ENCODE results near the gene RAB18.
"Not testable (repeated sequence)": the region's sequence is repeated elsewhere in the genome, so short reads cannot be mapped to it uniquely, and the experiment has no call there.

The RAB18 gene

GRCh38 chr10:27505537-27505936 lies 1.4 kb downstream of the RAB18 start:
- not testable (repeated sequence) for DNase-seq

GRCh38 chr10:27506280-27506679 lies 2.2 kb downstream of the RAB18 start:
- no peak for DNase-seq

GRCh38 chr10:27512548-27512947 lies 8.4 kb downstream of the RAB18 start:
- no peak for DNase-seq

GRCh38 chr10:27513451-27514191 lies 9.5 kb downstream of the RAB18 start:
- no peak for DNase-seq

- no peak for DNase-seq
Observed at GRCh38 chr10:27514243-27514642, 10.1 kb downstream of the RAB18 start.

- DNase-seq, result no peak
Observed at GRCh38 chr10:27518261-27518660, 14.2 kb downstream of the RAB18 start.

- no peak for DNase-seq
Observed at GRCh38 chr10:27525819-27526218, 21.7 kb downstream of the RAB18 start.

- no peak for DNase-seq
Observed at GRCh38 chr10:27526242-27526641, 22.1 kb downstream of the RAB18 start.

GRCh38 chr10:27527666-27528295 lies 23.7 kb downstream of the RAB18 start:
- no peak for DNase-seq

- no peak for DNase-seq
Observed at GRCh38 chr10:27529010-27529783, 25.1 kb downstream of the RAB18 start.

GRCh38 chr10:27530477-27530876 lies 26.4 kb downstream of the RAB18 start:
- no peak for DNase-seq

- no peak for DNase-seq
Observed at GRCh38 chr10:27531336-27531847, 27.3 kb downstream of the RAB18 start.

- DNase-seq, result no peak
Observed at GRCh38 chr10:27534161-27534700, 30.1 kb downstream of the RAB18 start.

GRCh38 chr10:27535317-27535716 lies 31.2 kb downstream of the RAB18 start:
- no peak for DNase-seq

GRCh38 chr10:27536437-27536836 lies 32.3 kb downstream of the RAB18 start:
- DNase-seq, result no peak

GRCh38 chr10:27537166-27537565 lies 33.1 kb downstream of the RAB18 start:
- DNase-seq, result no peak

- no peak for DNase-seq
Observed at GRCh38 chr10:27537787-27538186, 33.7 kb downstream of the RAB18 start.

- DNase-seq, result no peak
Observed at GRCh38 chr10:27540672-27541071, 36.6 kb downstream of the RAB18 start.

- no peak for DNase-seq
Observed at GRCh38 chr10:27541796-27542729, 38.0 kb downstream of the RAB18 start.

- DNase-seq, result no peak
Observed at GRCh38 chr10:27542812-27543211, 38.7 kb downstream of the RAB18 start.

GRCh38 chr10:27547047-27547446 lies 42.9 kb downstream of the RAB18 start:
- DNase-seq, result no peak

GRCh38 chr10:27547482-27547881 lies 43.4 kb downstream of the RAB18 start:
- no peak for DNase-seq
